Fibroblast of lung (primary cell): Measurements from ENCODE around the gene DEK. TPM values are rescaled to one million over a fixed set of nuclear protein-coding genes. Genes with fewer than 3 reads are reported as not detected.

Experiments used
- DNase-seq, 2 donors: peaks; one replicate each; pipeline versions ENCODE4 v3.0.0 to v3.0.0-alpha.2; 2010; ENCODE audit warnings: low read depth in 2 of 2
- H2AFZ ChIP-seq: 2 replicates; pipeline ENCODE4 v1.5.1; 2012; ENCODE audit warnings: low read length, control low read depth, inconsistent platforms
- H3K27ac ChIP-seq: 2 replicates; pipeline ENCODE4 v1.5.1; 2011; ENCODE audit warnings: low read length, control low read depth; ENCODE audit not compliant: insufficient read depth
- H3K27me3 ChIP-seq: 2 replicates; pipeline ENCODE4 v1.5.1; 2011; ENCODE audit warnings: mild to moderate bottlenecking, low read length; ENCODE audit not compliant: control insufficient read depth, insufficient read depth
- H3K36me3 ChIP-seq: 2 replicates; pipeline ENCODE4 v1.5.1; 2011; ENCODE audit warnings: low read length; ENCODE audit not compliant: control insufficient read depth, insufficient read depth
- H3K4me1 ChIP-seq: 2 replicates; pipeline ENCODE4 v1.5.1; 2011; ENCODE audit warnings: low read length; ENCODE audit not compliant: control insufficient read depth, insufficient read depth; ENCODE audit errors: extremely low read depth
- H3K4me2 ChIP-seq: 2 replicates; pipeline ENCODE4 v1.5.1; 2011; ENCODE audit warnings: low read length, control low read depth; ENCODE audit not compliant: insufficient read depth; ENCODE audit errors: extremely low read depth
- H3K4me3 ChIP-seq, 4 experiments: fragments of 200-600 bp in 1 of 4; sonication (generic) in 1 of 4; replicated peaks in 1 of 4; 2 replicates each; pipeline ENCODE4 v1.5.1; 2011 to 2016; ENCODE audit warnings: low read length in 4 of 4, low read depth in 3 of 4, mild to moderate bottlenecking in 3 of 4, control low read depth in 2 of 4, inconsistent platforms in 1 of 4, mixed read lengths in 1 of 4; ENCODE audit not compliant: insufficient read depth in 1 of 4; ENCODE audit errors: control extremely low read depth in 1 of 4
- H3K79me2 ChIP-seq: 2 replicates; pipeline ENCODE4 v1.5.1; 2012; ENCODE audit warnings: mild to moderate bottlenecking, low read length, inconsistent platforms; ENCODE audit not compliant: control insufficient read depth, insufficient read depth
- H3K9ac ChIP-seq: 2 replicates; pipeline ENCODE4 v1.5.1; 2011; ENCODE audit warnings: mild to moderate bottlenecking, low read length, control low read depth; ENCODE audit not compliant: insufficient read depth
- H3K9me3 ChIP-seq: 2 replicates; pipeline ENCODE4 v1.5.1; 2012; ENCODE audit warnings: low read depth, low read length; ENCODE audit not compliant: control insufficient read depth, insufficient read depth
- H4K20me1 ChIP-seq: 2 replicates; pipeline ENCODE4 v1.5.1; 2011; ENCODE audit warnings: low read length; ENCODE audit not compliant: control insufficient read depth, insufficient read depth; ENCODE audit errors: extremely low read depth
- EZH2 ChIP-seq: IDR thresholded peaks from 2 replicates; pipeline ENCODE4 v1.5.1; 2012; ENCODE audit warnings: low read length, control low read depth, mild to moderate bottlenecking; ENCODE audit errors: missing control alignments
- polyA plus RNA-seq, 2 donors: library from polyadenylated mRNA; depleted of rRNA in 1 of 2; stranded (reverse) in 1 of 2; unstranded in 1 of 2; fragments of >200 nt; gene quantifications; 2 replicates each; pipeline ENCODE4 v1.2.1, GENCODE V29; 2011 to 2012; ENCODE audit warnings: missing spikeins in 1 of 2
- total RNA-seq: library from RNA; depleted of rRNA; stranded (reverse); fragments of >200 nt; gene quantifications from 2 replicates; pipeline ENCODE4 v1.2.1, GENCODE V29; 2014
- TF ChIP-seq, protein P1 (sequence below), 2 donors: IDR thresholded peaks in 1 of 2; conservative IDR thresholded peaks in 1 of 2; 1 replicate in 1 of 2; 2 replicates in 1 of 2; pipeline ENCODE4 v1.5.1; 2011 to 2012; ENCODE audit warnings: low read length in 2 of 2, control low read depth in 1 of 2, inconsistent platforms in 1 of 2, low read depth in 1 of 2, mild to moderate bottlenecking in 1 of 2

Gene DEK
- total and polyA plus RNA-seq, 2 donors (not counting 1 experiment from before 2014, with no cell fraction given), result 108 to 148 TPM

DNA sequence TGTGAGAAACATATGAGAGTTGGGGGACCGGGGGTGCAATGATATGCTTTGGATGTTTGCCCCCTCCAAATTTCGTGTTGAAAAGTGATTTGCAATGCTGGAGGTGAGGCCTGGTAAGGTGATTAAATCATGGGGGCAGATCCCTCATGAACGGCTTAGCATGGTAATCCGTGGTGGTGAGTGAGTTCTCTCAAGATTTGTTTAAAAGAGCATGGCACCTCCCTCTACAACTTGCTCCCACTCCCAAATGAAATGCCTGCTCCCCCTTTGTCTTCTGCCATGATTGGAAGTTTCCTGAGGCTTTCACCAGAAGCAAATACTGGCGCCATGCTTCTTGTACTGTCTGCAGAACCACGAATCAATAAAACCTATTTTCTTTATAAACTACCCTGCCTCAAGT lies 2.5 kb downstream of the DEK start:
- Histone ChIP-seq H3K36me3 (peaks cover under 1% of the 10 kb centered on the region), H3K27ac (peak overlapping the region; percentile 26), H4K20me1 (no peaks in the 10 kb centered on the region), H3K4me2 (peak overlapping the region; percentile 89), H3K4me1 (peaks cover 14% of the 10 kb centered on the region), H3K4me3 (peak overlapping the region; percentile 88 to 97 (median 92)), H3K9me3 (no peaks in the 10 kb centered on the region), H2AFZ (no peak overlapping the region), H3K9ac (no peak overlapping the region), H3K79me2 (peaks cover 71% of the 10 kb centered on the region), H3K27me3 (no peaks in the 10 kb centered on the region)
- no peak for DNase-seq
- no peak for TF ChIP-seq EZH2
- TF ChIP-seq, protein P1, sequence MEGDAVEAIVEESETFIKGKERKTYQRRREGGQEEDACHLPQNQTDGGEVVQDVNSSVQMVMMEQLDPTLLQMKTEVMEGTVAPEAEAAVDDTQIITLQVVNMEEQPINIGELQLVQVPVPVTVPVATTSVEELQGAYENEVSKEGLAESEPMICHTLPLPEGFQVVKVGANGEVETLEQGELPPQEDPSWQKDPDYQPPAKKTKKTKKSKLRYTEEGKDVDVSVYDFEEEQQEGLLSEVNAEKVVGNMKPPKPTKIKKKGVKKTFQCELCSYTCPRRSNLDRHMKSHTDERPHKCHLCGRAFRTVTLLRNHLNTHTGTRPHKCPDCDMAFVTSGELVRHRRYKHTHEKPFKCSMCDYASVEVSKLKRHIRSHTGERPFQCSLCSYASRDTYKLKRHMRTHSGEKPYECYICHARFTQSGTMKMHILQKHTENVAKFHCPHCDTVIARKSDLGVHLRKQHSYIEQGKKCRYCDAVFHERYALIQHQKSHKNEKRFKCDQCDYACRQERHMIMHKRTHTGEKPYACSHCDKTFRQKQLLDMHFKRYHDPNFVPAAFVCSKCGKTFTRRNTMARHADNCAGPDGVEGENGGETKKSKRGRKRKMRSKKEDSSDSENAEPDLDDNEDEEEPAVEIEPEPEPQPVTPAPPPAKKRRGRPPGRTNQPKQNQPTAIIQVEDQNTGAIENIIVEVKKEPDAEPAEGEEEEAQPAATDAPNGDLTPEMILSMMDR (conservative IDR thresholded peaks at IDR 0.05 in 1 of 2, IDR thresholded peaks at IDR 0.05 in 1 of 2; ENCODE audit: low read depth in 1 of 2, low read length in 2 of 2), result no peak

DNA sequence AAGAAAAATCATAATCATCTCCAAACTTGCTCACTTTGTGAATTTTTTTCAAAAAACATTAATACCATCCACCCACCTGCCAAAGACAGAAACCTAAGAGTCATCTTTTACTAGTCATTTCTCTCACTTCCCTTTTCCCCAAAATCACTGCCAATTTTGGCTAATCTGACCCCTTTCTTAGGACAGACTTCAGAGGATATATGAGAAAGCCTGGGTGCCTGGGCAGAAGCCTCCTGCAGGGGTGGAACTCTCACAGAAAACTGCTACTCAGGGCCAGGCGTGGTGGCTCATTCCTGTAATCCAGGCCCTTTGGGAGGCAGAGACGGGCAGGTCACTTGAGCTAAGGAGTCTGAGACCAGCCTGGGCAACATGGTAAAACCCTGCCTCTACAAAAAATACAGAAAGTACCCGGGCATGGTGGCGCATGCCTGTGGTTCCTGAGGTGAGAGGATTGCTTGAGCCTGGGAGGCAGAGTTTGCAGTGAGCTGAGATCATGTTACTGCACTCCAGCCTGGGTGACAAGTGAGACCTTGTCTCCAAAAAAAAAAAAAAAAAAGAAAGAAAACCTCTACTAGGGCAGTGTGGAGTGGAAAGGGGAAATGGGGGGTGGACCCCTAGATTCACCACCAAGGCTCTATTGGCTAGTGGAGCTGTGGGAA lies 3.8 kb downstream of the DEK start:
- Histone ChIP-seq H3K4me1 (peaks cover 14% of the 10 kb centered on the region), H3K9me3 (no peaks in the 10 kb centered on the region), H3K27me3 (no peaks in the 10 kb centered on the region), H2AFZ (no peak overlapping the region), H3K4me3 (peak overlapping the region in 2 of 4 experiments; percentile 9 to 11), H3K79me2 (peaks cover 82% of the 10 kb centered on the region), H4K20me1 (no peaks in the 10 kb centered on the region), H3K9ac (no peak overlapping the region), H3K36me3 (peaks cover 3% of the 10 kb centered on the region), H3K27ac (peak overlapping the region; percentile 1), H3K4me2 (peak overlapping the region; percentile 36)
- DNase-seq, result peak; percentile 36 to 67
- TF ChIP-seq, protein P1 (conservative IDR thresholded peaks at IDR 0.05 in 1 of 2, IDR thresholded peaks at IDR 0.05 in 1 of 2; ENCODE audit: low read depth in 1 of 2, low read length in 2 of 2), result peak in 1 of 2 donors; percentile 12
- TF ChIP-seq EZH2, result no peak

DNA sequence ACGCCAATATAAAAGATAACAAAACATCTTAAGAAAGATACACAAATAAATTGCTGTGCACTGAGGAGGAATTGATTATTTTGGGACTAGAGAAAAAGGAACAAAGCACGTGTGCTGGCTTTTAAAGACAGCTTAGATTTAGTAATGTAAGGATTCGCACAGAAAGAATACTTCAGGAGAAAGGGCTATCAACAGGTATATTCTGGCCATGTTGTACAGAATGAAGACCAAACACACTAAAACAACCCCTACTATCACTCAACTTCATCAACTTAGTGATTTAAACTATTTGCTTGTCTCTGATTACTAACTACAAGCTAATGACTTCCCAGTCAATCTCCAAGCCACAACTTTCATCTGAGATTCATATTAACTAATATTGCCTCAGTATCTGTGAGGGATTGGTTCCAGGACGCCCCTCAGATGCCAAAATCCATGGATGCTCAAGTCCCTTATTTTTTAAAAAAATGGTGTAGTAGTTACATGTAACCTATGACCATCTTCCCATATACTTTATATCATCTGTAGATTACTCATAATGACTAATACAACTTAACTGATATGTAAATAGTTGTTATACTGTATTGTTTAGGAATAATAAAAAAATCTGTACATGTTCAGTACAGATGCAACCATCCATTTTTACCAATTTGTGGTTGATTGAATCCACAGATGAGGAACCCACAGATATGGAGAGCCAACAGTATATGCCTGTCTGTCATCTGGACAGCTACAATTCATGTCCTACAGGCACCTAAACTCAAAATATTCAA lies 4.5 kb downstream of the DEK start:
- peaks cover 4% of the 10 kb centered on the region for H3K36me3 ChIP-seq
- no peak for TF ChIP-seq EZH2
- TF ChIP-seq, protein P1 (conservative IDR thresholded peaks at IDR 0.05 in 1 of 2, IDR thresholded peaks at IDR 0.05 in 1 of 2; ENCODE audit: low read depth in 1 of 2, low read length in 2 of 2), result no peak
- H3K79me2 ChIP-seq, result peaks cover 90% of the 10 kb centered on the region
- H3K27me3 ChIP-seq, result no peaks in the 10 kb centered on the region
- no peak overlapping the region for H3K9ac ChIP-seq
- no peaks in the 10 kb centered on the region for H3K9me3 ChIP-seq
- H3K4me1 ChIP-seq, result peaks cover 12% of the 10 kb centered on the region
- no peak overlapping the region for H3K27ac ChIP-seq
- H4K20me1 ChIP-seq, result no peaks in the 10 kb centered on the region
- no peak overlapping the region for H2AFZ ChIP-seq
- H3K4me3 ChIP-seq, result no peak overlapping the region
- peak overlapping the region; percentile 10 for H3K4me2 ChIP-seq
- DNase-seq, result no peak
